HEK293 (cell line): Measurements from ENCODE around the gene STC2.
A peak's percentile ranks its signal among the peaks of the same experiment; 100 is the strongest.

Experiments
- AEBP2 ChIP-seq: fragments of 450-650 bp; formaldehyde crosslinking; IDR thresholded peaks from 2 replicates; pipeline ENCODE4 v1.5.1; 2016; ENCODE audit warnings: missing biosample characterization, missing genetic modification characterization, borderline replicate concordance
- ELK4 ChIP-seq: IDR thresholded peaks from 2 replicates; pipeline ENCODE4 v1.6.1; 2011; ENCODE audit warnings: mild to moderate bottlenecking, low read depth, low read length, borderline replicate concordance
- GLI4 ChIP-seq: fragments of 450-650 bp; formaldehyde crosslinking; IDR thresholded peaks from 2 replicates; pipeline ENCODE4 v1.5.1; 2016; ENCODE audit warnings: missing biosample characterization, missing genetic modification characterization
- HOXC10 ChIP-seq: sonication (generic); formaldehyde crosslinking; IDR thresholded peaks from 2 replicates; pipeline ENCODE4 v1.8.1; 2023; ENCODE audit warnings: mild to moderate bottlenecking, missing genetic modification reagents
- KLF10 ChIP-seq: fragments of 450-650 bp; IDR thresholded peaks from 2 replicates; pipeline ENCODE4 v1.5.1; 2018; ENCODE audit warnings: missing biosample characterization, mild to moderate bottlenecking, missing genetic modification characterization
- MEIS1 ChIP-seq: sonication (generic); formaldehyde crosslinking; IDR thresholded peaks from 2 replicates; pipeline ENCODE4 v1.8.1; 2022; ENCODE audit warnings: missing genetic modification reagents, mild to moderate bottlenecking, borderline replicate concordance
- OSR2 ChIP-seq: fragments of 450-650 bp; formaldehyde crosslinking; IDR thresholded peaks from 2 replicates; pipeline ENCODE4 v1.5.1; 2016; ENCODE audit warnings: missing biosample characterization, missing genetic modification characterization
- PRDM4 ChIP-seq: fragments of 450-650 bp; formaldehyde crosslinking; IDR thresholded peaks from 2 replicates; pipeline ENCODE4 v1.5.1; 2017; ENCODE audit warnings: missing biosample characterization, missing genetic modification characterization
- ZBTB1 ChIP-seq: fragments of 450-650 bp; formaldehyde crosslinking; IDR thresholded peaks from 2 replicates; pipeline ENCODE4 v1.5.1; 2016; ENCODE audit warnings: missing biosample characterization, missing genetic modification characterization
- ZFHX2 ChIP-seq: fragments of 450-650 bp; formaldehyde crosslinking; conservative IDR thresholded peaks from 2 replicates; pipeline ENCODE4 v1.5.1; 2016; ENCODE audit warnings: missing biosample characterization, missing genetic modification characterization
- ZNF10 ChIP-seq: fragments of 450-650 bp; formaldehyde crosslinking; IDR thresholded peaks from 2 replicates; pipeline ENCODE4 v1.5.1; 2017; ENCODE audit warnings: missing biosample characterization, missing genetic modification characterization
- ZNF146 ChIP-seq: fragments of 450-650 bp; formaldehyde crosslinking; IDR thresholded peaks from 2 replicates; pipeline ENCODE4 v1.5.1; 2016; ENCODE audit warnings: missing biosample characterization, missing genetic modification characterization
- ZNF157 ChIP-seq: fragments of 450-650 bp; formaldehyde crosslinking; IDR thresholded peaks from 2 replicates; pipeline ENCODE4 v1.5.1; 2016; ENCODE audit warnings: missing biosample characterization, missing genetic modification characterization
- ZNF223 ChIP-seq: fragments of 450-650 bp; formaldehyde crosslinking; IDR thresholded peaks from 2 replicates; pipeline ENCODE4 v1.5.1; 2016; ENCODE audit warnings: missing biosample characterization, missing genetic modification characterization
- ZNF239 ChIP-seq: fragments of 450-650 bp; formaldehyde crosslinking; IDR thresholded peaks from 2 replicates; pipeline ENCODE4 v1.5.1; 2016; ENCODE audit warnings: missing biosample characterization, missing genetic modification characterization
- ZNF354C ChIP-seq: fragments of 450-650 bp; formaldehyde crosslinking; IDR thresholded peaks from 2 replicates; pipeline ENCODE4 v1.5.1; 2016; ENCODE audit warnings: missing biosample characterization, missing genetic modification characterization, low read depth, borderline replicate concordance
- ZNF37A ChIP-seq: fragments of 450-650 bp; IDR thresholded peaks from 2 replicates; pipeline ENCODE4 v1.5.1; 2018; ENCODE audit warnings: missing biosample characterization, missing genetic modification characterization
- ZNF513 ChIP-seq: fragments of 450-650 bp; IDR thresholded peaks from 2 replicates; pipeline ENCODE4 v1.5.1; 2018; ENCODE audit warnings: missing biosample characterization, missing genetic modification characterization
- ZNF560 ChIP-seq: fragments of 450-650 bp; formaldehyde crosslinking; IDR thresholded peaks from 2 replicates; pipeline ENCODE4 v1.5.1; 2017; ENCODE audit warnings: missing biosample characterization, missing genetic modification characterization, borderline replicate concordance
- ZNF580 ChIP-seq: fragments of 450-650 bp; formaldehyde crosslinking; IDR thresholded peaks from 2 replicates; pipeline ENCODE4 v1.5.1; 2016; ENCODE audit warnings: missing biosample characterization, missing genetic modification characterization
- ZNF600 ChIP-seq: fragments of 450-650 bp; formaldehyde crosslinking; IDR thresholded peaks from 2 replicates; pipeline ENCODE4 v1.5.1; 2016; ENCODE audit warnings: missing biosample characterization, missing genetic modification characterization
- ZNF639 ChIP-seq: fragments of 450-650 bp; formaldehyde crosslinking; IDR thresholded peaks from 2 replicates; pipeline ENCODE4 v1.5.1; 2016; ENCODE audit warnings: missing biosample characterization, missing genetic modification characterization
- ZNF692 ChIP-seq: fragments of 450-650 bp; formaldehyde crosslinking; IDR thresholded peaks from 2 replicates; pipeline ENCODE4 v1.5.1; 2016; ENCODE audit warnings: missing biosample characterization, missing genetic modification characterization
- ZNF747 ChIP-seq: fragments of 450-650 bp; formaldehyde crosslinking; IDR thresholded peaks from 2 replicates; pipeline ENCODE4 v1.5.1; 2016; ENCODE audit warnings: missing biosample characterization, missing genetic modification characterization
- ZNF843 ChIP-seq: fragments of 450-650 bp; formaldehyde crosslinking; IDR thresholded peaks from 2 replicates; pipeline ENCODE4 v1.5.1; 2016; ENCODE audit warnings: missing biosample characterization, missing genetic modification characterization

STC2 gene

GRCh38 chr5:173327948-173328843, at the start of gene STC2 (continued):
- TF ChIP-seq ZNF157 (tag by site-specific recombination), result peak; percentile 14; the same call in 1 of the 2 replicates
- 0 out of 2 replicates have a peak, but pooled peaks have one; percentile 24 for TF ChIP-seq OSR2 (tag by site-specific recombination)
- peak; percentile 67 for TF ChIP-seq KLF10 (tag by site-specific recombination)
- peak; percentile 94 for TF ChIP-seq ZNF513 (tag by site-specific recombination)
- TF ChIP-seq ZNF10 (tag by site-specific recombination), result peak; percentile 13; the same call in 1 of the 2 replicates
- TF ChIP-seq AEBP2 (tag by site-specific recombination), result no peak
- TF ChIP-seq ZNF146, result peak; percentile 19; the same call in 1 of the 2 replicates
- no peak; the same call in none of the 2 replicates for TF ChIP-seq ZNF843
- TF ChIP-seq ZNF560 (tag by site-specific recombination), result no peak
- TF ChIP-seq ZNF223, result no peak
- peak; percentile 68 for TF ChIP-seq ZNF580 (tag by site-specific recombination)
- peak; percentile 87 for TF ChIP-seq ZNF239 (tag by site-specific recombination)
- no peak for TF ChIP-seq HOXC10 (CRISPR knock-in tag)
- no peak for TF ChIP-seq MEIS1
- TF ChIP-seq PRDM4 (tag by site-specific recombination), result 0 out of 2 replicates have a peak, but pooled peaks have one; percentile 38
- TF ChIP-seq ZNF747, result peak; percentile 69; the same call in 1 of the 2 replicates
- peak; percentile 50; the same call in 1 of the 2 replicates for TF ChIP-seq ZNF639 (tag by site-specific recombination)
- peak; percentile 95 for TF ChIP-seq GLI4 (tag by site-specific recombination)
- no peak for TF ChIP-seq ZNF354C
- peak; percentile 63 for TF ChIP-seq ZNF692
- TF ChIP-seq ZNF600, result peak; percentile 34; the same call in 1 of the 2 replicates
- peak; percentile 88 for TF ChIP-seq ZFHX2 (tag by site-specific recombination)
- TF ChIP-seq ZNF37A (tag by site-specific recombination), result no peak
- TF ChIP-seq ELK4, result no peak
- peak; percentile 25; the same call in 1 of the 2 replicates for TF ChIP-seq ZBTB1 (tag by site-specific recombination)
